NCI-H2029 treated with DMSO at 0.1 percent for 48 hours (cell line): ENCODE measurements around the gene PDE4B.

Experiments
- DNase-seq: peaks from one replicate; lab custom pipeline; 2025; lab: John Stamatoyannopoulos, UW

Gene PDE4B

DNA sequence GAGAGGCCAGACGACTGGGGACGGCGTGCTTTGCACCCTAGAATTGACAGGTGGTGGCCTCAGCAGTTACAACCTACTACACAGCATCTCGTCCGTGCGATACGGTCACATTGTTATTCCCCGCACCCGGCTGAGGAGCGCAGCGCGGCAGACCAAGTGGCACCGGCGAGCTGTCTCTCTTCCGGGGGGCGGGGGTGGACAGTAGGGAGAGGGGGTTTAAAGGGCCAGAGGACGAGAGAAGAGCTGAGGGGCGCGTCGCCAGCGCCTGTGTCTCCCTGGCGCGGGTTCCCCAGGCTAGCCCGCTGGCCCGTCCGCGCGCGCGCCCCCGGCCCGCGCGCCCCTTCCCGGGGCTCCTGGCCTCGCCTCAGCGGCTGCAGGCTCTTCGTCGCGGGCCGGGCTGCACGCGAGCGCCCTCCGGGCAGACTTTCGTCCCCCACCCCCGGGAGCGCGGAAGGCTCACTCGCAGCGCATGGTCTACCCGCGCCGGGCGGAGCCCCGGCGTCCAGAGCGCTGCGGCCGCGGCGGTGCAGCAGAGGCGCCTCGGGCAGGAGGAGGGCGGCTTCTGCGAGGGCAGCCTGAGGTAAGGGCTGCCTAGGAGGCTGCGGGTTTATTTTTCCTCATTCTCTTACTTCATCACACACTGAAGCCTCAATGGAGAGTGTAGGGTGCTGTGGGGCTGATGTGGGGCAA is at the start of gene PDE4B:
PDE4B (plus strand) TSS at position 227 of the 690 bp plus-strand sequence.
- DNase-seq: peak; percentile 17

DNA sequence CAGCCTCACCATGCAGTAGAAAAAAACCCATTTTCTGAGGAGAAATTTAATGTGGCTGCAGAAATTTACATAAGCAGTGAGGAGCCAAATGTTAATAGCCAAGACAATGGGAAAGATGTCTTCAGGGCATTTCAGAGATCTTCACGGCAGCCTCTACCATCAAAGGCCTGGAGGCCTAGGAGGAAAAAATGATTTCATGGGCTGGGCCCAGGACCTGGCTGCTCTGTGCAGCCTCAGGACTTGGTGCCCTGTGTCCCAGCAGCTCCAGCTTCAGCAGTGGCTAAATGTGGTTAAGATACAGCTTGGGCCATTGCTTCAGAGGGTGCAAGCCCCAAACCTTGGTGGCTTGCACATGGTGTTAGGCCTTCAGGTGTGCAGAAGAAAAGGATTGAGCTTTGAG is 48.0 kb upstream of the PDE4B start:
- DNase-seq: no peak

- DNase-seq: no peak
Measured at GRCh38 chr1:65751961-65752360, 40.7 kb upstream of the PDE4B start.

- no peak for DNase-seq
Measured at GRCh38 chr1:65756616-65757015, 36.1 kb upstream of the PDE4B start.

DNA sequence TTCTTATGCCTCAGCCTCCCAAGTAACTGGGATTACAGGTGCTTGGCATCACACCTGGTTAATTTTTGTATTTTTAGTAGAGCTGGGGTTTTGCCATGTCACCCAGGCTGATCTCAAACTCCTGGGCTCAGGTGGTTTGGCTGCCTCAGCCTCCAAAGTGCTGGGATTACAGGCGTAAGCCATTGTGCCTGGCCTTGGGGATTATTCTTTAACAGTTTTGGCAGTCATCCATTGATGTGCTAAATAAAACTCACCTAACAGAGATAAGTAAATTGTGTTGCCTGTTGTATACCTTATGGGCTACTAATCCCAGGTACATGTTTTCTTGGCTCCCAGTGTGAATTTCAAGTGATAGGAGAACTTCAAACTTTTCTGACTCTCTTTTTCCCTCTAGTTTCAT is 35.2 kb upstream of the PDE4B start:
- DNase-seq: no peak

- DNase-seq: no peak
Measured at GRCh38 chr1:65758128-65758527, 34.6 kb upstream of the PDE4B start.

GRCh38 chr1:65759516-65759915 is 33.2 kb upstream of the PDE4B start:
- DNase-seq: no peak

GRCh38 chr1:65762081-65762862 is 30.4 kb upstream of the PDE4B start:
- no peak for DNase-seq

- DNase-seq: peak; percentile 28
Measured at GRCh38 chr1:65764052-65764451, 28.6 kb upstream of the PDE4B start.

- DNase-seq: no peak
Measured at GRCh38 chr1:65765631-65766030, 27.1 kb upstream of the PDE4B start.

DNA sequence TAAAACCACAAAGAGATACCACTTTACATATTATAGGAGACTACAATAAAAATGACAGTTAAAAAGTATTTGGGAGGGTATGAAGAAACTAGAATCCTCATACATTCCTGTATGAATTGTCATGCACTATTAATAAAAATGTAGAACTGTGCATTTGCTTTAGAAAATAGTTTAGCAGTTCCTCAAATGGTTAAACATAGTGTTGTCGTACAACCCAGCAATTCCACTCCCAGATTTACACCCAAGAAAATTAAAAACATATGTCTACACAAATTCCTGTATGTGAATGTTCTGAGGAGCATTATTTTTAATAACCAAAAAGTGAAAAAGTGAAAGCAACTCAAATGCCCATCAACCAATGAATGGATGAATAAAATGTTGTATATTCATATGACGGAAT is 23.1 kb upstream of the PDE4B start:
- DNase-seq: no peak

GRCh38 chr1:65772607-65773006 is 20.1 kb upstream of the PDE4B start:
- no peak for DNase-seq

DNA sequence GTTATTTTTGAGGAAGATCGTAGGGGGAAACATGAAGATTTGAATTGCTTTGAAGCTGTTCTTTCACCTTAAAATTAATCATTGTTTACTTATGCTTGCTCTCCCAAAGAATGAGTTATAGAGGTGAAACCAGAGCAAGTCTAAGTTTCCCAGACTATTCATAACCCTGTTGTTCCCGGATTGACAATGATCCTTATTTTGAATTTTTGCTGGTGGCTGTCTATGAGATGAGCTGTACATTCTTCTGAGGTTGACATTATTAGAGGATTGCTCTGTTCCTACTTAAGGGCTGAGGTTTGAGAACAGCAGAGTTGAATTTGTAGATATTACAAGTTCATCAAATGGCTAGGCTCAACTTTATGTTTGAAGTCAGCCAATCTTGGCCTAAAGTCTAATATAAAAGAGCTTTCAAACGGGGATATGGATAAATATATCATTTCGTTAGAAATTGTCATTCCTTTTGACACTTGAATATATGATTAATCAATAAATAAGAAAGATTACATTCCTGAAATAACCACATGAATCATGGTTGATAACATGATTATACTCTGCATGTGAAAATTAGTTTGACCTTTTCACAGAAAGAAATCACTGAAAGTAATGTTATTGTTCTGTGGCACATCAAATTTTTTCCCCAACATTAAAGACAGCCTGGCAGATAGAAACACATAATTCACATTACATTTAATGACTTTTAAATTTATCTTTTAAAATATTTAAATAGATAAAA is 19.1 kb upstream of the PDE4B start:
- no peak for DNase-seq

DNA sequence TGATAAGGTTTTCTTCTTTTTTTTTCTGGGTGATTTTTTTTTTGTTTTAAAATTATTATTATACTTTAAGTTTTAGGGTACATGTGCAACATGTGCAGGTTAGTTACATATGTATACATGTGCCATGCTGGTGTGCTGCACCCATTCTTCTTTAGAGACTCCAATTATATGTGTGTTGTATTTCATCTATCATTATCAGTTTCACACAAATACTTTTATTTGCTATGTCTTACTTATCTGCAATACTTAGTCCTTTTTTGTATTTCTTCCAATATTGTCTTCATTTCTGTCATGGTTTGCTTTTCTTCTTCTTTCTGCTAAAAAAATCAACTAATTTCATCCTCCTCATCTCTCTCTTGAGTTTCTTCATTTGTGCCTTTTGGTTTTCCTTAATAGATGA is 3.9 kb upstream of the PDE4B start:
- DNase-seq: no peak

GRCh38 chr1:65791396-65791795 is 1.3 kb upstream of the PDE4B start:
- no peak for DNase-seq

DNA sequence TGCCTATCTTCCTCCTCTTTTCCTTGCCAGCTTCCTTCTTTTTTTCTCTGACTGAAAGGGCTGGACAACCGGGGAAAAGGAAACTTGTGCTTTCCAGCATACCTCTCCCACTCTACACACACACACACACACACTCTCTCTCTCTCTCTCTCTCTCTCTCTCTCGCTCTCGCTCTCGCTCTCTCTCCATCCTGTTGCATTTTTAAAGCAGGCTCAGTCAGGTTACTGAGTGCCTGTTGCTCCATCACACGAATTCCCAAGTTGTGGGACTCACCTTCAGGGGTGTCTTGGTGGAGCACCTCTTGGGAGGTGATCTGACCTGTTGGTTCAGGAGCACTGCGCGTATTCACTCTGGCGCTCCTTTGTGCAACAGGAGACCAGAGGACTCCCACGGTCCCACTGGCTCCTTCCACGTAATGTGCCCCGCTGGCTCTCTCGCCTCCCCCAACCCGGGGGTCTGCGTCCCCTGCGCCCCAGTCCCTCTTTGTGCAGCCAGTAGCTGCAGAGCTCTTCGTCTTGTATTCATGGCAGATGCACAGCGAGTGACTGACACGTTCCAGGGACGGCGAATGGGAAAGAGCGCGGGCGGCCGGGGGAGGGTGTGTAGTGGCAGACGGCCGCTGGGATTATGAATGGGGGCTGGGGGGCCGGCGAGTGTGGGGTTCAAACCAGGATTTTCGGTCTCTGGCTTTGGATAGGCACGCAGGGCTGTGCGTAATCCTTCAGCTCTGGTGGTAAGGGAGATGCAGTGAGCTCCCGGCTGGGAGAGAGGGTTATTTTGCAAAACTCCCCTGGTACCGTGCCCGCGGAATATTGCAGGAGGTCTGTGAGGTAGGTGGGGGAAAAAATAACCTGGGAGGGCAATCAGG is 660 bp upstream of the PDE4B start:
- DNase-seq: no peak

GRCh38 chr1:65793359-65793732 is 651 bp downstream of the PDE4B start:
- peak; percentile 23 for DNase-seq

DNA sequence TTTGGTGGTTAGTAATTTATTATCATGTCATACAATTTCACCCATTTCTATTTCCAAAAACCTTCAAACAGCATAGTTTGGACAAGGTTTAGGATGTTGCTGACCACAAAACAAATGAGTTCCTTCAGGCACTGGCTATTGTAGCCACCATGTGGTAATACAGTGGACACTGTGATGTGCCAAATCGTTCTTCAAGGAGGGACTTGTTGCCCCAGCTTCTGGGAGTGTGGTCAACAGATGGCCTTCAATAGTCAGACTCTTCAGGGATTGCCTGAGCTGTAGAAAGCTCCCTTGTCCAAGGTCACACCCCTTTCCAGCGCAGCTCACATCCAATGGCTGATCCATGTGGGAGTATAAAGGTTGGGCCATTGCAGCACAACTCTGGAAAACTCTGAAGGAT is 2.6 kb downstream of the PDE4B start:
- DNase-seq: no peak

GRCh38 chr1:65799601-65800000 is 6.9 kb downstream of the PDE4B start:
- DNase-seq: peak; percentile 69

GRCh38 chr1:65804584-65804983 is 11.9 kb downstream of the PDE4B start:
- no peak for DNase-seq

- peak; percentile 75 for DNase-seq
Measured at GRCh38 chr1:65812065-65812464, 19.4 kb downstream of the PDE4B start.

GRCh38 chr1:65813956-65814355 is 21.3 kb downstream of the PDE4B start:
- peak; percentile 83 for DNase-seq
